HG03097 (cell line): ENCODE results near the gene PSMD14.

Experiments used
- ATAC-seq: cut with Tn5 transposase; IDR thresholded peaks from one replicate; pipeline ENCODE4 v1.9.1; 2021; ENCODE audit not compliant: unreplicated experiment, low FRiP score

PSMD14 gene

GRCh38 chr2:161374446-161374845 is 66.2 kb downstream of the PSMD14 start:
- no peak for ATAC-seq

- no peak for ATAC-seq
These were observed 71.5 kb downstream of the PSMD14 start for GRCh38 chr2:161379740-161380139.

- ATAC-seq = no peak
These were observed 73.3 kb downstream of the PSMD14 start for GRCh38 chr2:161381546-161381945.

GRCh38 chr2:161382747-161383146 is 74.5 kb downstream of the PSMD14 start:
- ATAC-seq = no peak

- ATAC-seq = peak; percentile 77
These were observed 76.6 kb downstream of the PSMD14 start for GRCh38 chr2:161384864-161385263.

- peak; percentile 70 for ATAC-seq
These were observed 78.1 kb downstream of the PSMD14 start for GRCh38 chr2:161386228-161386824.

- ATAC-seq = no peak
These were observed 80.0 kb downstream of the PSMD14 start for GRCh38 chr2:161388146-161388779.

- no peak for ATAC-seq
These were observed 83.7 kb downstream of the PSMD14 start for GRCh38 chr2:161391737-161392506.

GRCh38 chr2:161400076-161400475 is 91.9 kb downstream of the PSMD14 start:
- no peak for ATAC-seq

GRCh38 chr2:161402297-161402696 is 94.1 kb downstream of the PSMD14 start:
- ATAC-seq = no peak

- ATAC-seq = no peak
These were observed 98.1 kb downstream of the PSMD14 start for GRCh38 chr2:161406316-161406715.

- ATAC-seq = no peak
These were observed 99.4 kb downstream of the PSMD14 start for GRCh38 chr2:161407597-161407996.

- no peak for ATAC-seq
These were observed 101.2 kb downstream of the PSMD14 start for GRCh38 chr2:161409308-161409907.

GRCh38 chr2:161412346-161412745 is 104.1 kb downstream of the PSMD14 start:
- ATAC-seq = no peak

- ATAC-seq = no peak
These were observed 106.1 kb downstream of the PSMD14 start for GRCh38 chr2:161414042-161415033.

- ATAC-seq = no peak
These were observed 107.1 kb downstream of the PSMD14 start for GRCh38 chr2:161415034-161415986.

GRCh38 chr2:161415987-161416707 is 107.9 kb downstream of the PSMD14 start, which contains the start of gene TBR1:
TBR1 (plus strand) TSS chr2:161416297; CDS start chr2:161416411, 114 bp downstream.
- ATAC-seq = no peak

GRCh38 chr2:161416708-161417437 is 108.6 kb downstream of the PSMD14 start:
- ATAC-seq = no peak
